Measurements from ENCODE around the gene MAG. TPM values are rescaled to one million over a fixed set of nuclear protein-coding genes. Genes with fewer than 3 reads are reported as not detected.

The MAG gene
- total and polyA plus RNA-seq, 9 of the 15 experiments (the other 6 are each of a cell fraction or from before 2014, with no cell fraction given) = 0.11 to 10.0 (median 1.6) TPM

GRCh38 chr19:35306473-35307246 lies 14.7 kb downstream of the MAG start:
- H3K27me3 ChIP-seq (ENCODE audit: control insufficient read depth in 2 of 2, insufficient read depth in 2 of 2, low read length in 2 of 2) = no peaks in the 10 kb centered on the region
- WGBS (ENCODE audit: insufficient coverage, low coverage, missing lambda C conversion rate) = 62% methylated on average over 20 of the region's 20 CpGs
- peak overlapping the region; percentile 90 for H3K27ac ChIP-seq (ENCODE audit: extremely low read depth, low read depth, low read length)
- H3K79me2 ChIP-seq (ENCODE audit: control insufficient read depth, insufficient read depth, low read length) = peaks cover 10% of the 10 kb centered on the region; the same call in 2 of the 3 replicates
- H2AFZ ChIP-seq (ENCODE audit: low read depth, low read length) = peak overlapping the region; percentile 80
- no peaks in the 10 kb centered on the region for H3K36me3 ChIP-seq (ENCODE audit: control insufficient read depth, insufficient read depth, low read length)
- H3K9me1 ChIP-seq (ENCODE audit: control insufficient read depth, insufficient read depth, low read length) = peaks cover 3% of the 10 kb centered on the region
- no peaks in the 10 kb centered on the region for H4K20me1 ChIP-seq (replicated peaks; ENCODE audit: control insufficient read depth, insufficient read depth, low read length)
- in situ Hi-C loops (cut with MboI) = no loop called here
- CTCF ChIA-PET (ENCODE audit: low intra/inter-chr PET ratio) = interaction anchor here (0.7 kb wide), 1 partner anchor 46 kb away, joined by 3 read pairs; no protein-coding TSS in a partner anchor
- H3K9ac ChIP-seq (ENCODE audit: insufficient read depth in 1 of 2, low read depth in 2 of 2, low read length in 2 of 2) = peak overlapping the region; percentile 41 to 61; a peak in 3 of 4 replicates
- peak overlapping the region; percentile 57 for H3K4me2 ChIP-seq (ENCODE audit: insufficient read depth, low read length)
- ATAC-seq (peak; percentile 46), DNase-seq (ENCODE audit: extremely low read depth in 1 of 4, low spot score in 3 of 4) (peak in 2 of 4 experiments; percentile 59 to 80), FAIRE-seq (peak; percentile 11)
- no peak overlapping the region for H3K4me3 ChIP-seq
- POLR2A ChIA-PET = interaction anchor here (0.6 to 2.3 kb wide), 4 partner anchors 9 to 135 kb away, joined by 3 to 11 read pairs (median 4); partner anchors contain the start of gene FFAR1
- TSS peak; percentile 59 for BruUV-seq (replicated peaks)
- intact Hi-C loops (cut with micrococcal nuclease) = no loop called here
- no peaks in the 10 kb centered on the region for H3K9me3 ChIP-seq (replicated peaks; ENCODE audit: control insufficient read depth, insufficient read depth, low read depth, low read length)
- peaks cover 69% of the 10 kb centered on the region in 2 experiments for H3K4me1 ChIP-seq (replicated peaks in 1 of 2; ENCODE audit: control insufficient read depth in 2 of 2, insufficient read depth in 2 of 2, low read length in 2 of 2)
- TF ChIP-seq NFIX (CRISPR knock-in tag; IDR thresholded peaks at IDR 0.05; ENCODE audit: low read depth) (no peak), PHB2 (IDR thresholded peaks at IDR 0.05; ENCODE audit: low read depth) (no peak), XRCC4 (IDR thresholded peaks at IDR 0.05; ENCODE audit: extremely low read depth, insufficient read depth, insufficient read length) (no peak), ZNF436 (CRISPR knock-in tag; IDR thresholded peaks at IDR 0.05) (no peak), ATF3 (IDR thresholded peaks at IDR 0.05) (0 out of 2 replicates have a peak, but pooled peaks have one; percentile 40), ATF3 (CRISPR knock-in tag; conservative IDR thresholded peaks at IDR 0.05) (no peak), TEAD2 (tag; IDR thresholded peaks at IDR 0.05) (no peak), TAF9B (IDR thresholded peaks at IDR 0.05; ENCODE audit: partially characterized antibody) (no peak), SOX6 (IDR thresholded peaks at IDR 0.05) (no peak), THRB (CRISPR knock-in tag; conservative IDR thresholded peaks at IDR 0.05) (no peak), ZNF695 (CRISPR knock-in tag; IDR thresholded peaks at IDR 0.05) (no peak), BCOR (IDR thresholded peaks at IDR 0.05) (peak; percentile 98), ZNF277 (CRISPR knock-in tag; IDR thresholded peaks at IDR 0.05; ENCODE audit: borderline replicate concordance) (no peak), L3MBTL2 (IDR thresholded peaks at IDR 0.05) (peak; percentile 71), MTA2 (IDR thresholded peaks at IDR 0.05; ENCODE audit: low read depth) (no peak), EZH2 (IDR thresholded peaks at IDR 0.05; ENCODE audit: borderline replicate concordance, low read depth, low read length) (no peak), ZBTB49 (CRISPR knock-in tag; IDR thresholded peaks at IDR 0.05; ENCODE audit: borderline replicate concordance) (no peak)

All from K562 (cell line).